ENCODE measurements around the gene PSMF1. TPM values are rescaled to one million over a fixed set of nuclear protein-coding genes. Genes with fewer than 3 reads are reported as not detected.

The PSMF1 gene
- total and polyA plus RNA-seq, 9 of the 15 experiments (the other 6 are each of a cell fraction or from before 2014, with no cell fraction given) = 8.5 to 192 (median 33.2) TPM

DNA sequence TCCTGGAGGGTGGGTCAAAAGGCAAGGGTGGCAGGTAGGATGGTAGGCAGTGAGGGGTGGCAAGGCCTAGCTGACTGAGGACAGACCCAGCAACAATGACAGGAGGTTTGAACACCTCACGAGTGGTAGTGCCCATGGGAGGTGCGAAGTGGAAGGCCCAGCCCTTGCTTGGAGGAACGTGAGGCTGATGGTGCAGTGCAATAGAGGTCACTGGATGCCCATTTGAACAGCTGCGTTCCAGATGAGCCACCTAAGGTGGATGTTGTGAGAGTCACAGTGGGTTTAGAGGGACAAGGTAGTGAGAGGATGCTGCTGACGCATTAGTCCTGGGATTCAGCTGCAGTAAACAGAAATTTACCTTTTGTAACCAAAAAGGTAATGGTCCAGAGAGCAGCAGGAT lies 50.8 kb downstream of the PSMF1 start:
- 88% methylated on average over 4 of the region's 5 CpGs for WGBS (ENCODE audit: insufficient coverage, low coverage, missing lambda C conversion rate)
- Histone ChIP-seq H3K36me3 (ENCODE audit: control insufficient read depth, insufficient read depth, low read length) (peaks cover 55% of the 10 kb centered on the region; the same call in 2 of the 3 replicates), H3K4me3 (no peak overlapping the region), H3K27me3 (ENCODE audit: control insufficient read depth in 2 of 2, insufficient read depth in 2 of 2, low read length in 2 of 2) (no peaks in the 10 kb centered on the region), H3K9ac (ENCODE audit: insufficient read depth in 1 of 2, low read depth in 2 of 2, low read length in 2 of 2) (no peak overlapping the region), H3K27ac (ENCODE audit: extremely low read depth, low read depth, low read length) (no peak overlapping the region), H3K9me1 (ENCODE audit: control insufficient read depth, insufficient read depth, low read length) (peaks cover 3% of the 10 kb centered on the region), H3K79me2 (ENCODE audit: control insufficient read depth, insufficient read depth, low read length) (no peaks in the 10 kb centered on the region), H4K20me1 (replicated peaks; ENCODE audit: control insufficient read depth, insufficient read depth, low read length) (peaks cover 6% of the 10 kb centered on the region; the same call in 1 of the 2 replicates), H3K4me1 (replicated peaks in 1 of 2; ENCODE audit: control insufficient read depth in 2 of 2, insufficient read depth in 2 of 2, low read length in 2 of 2) (peaks cover 5 to 6% of the 10 kb centered on the region in 2 experiments; a peak in 3 of 5 replicates), H3K4me2 (ENCODE audit: insufficient read depth, low read length) (no peak overlapping the region), H3K9me3 (replicated peaks; ENCODE audit: control insufficient read depth, insufficient read depth, low read depth, low read length) (no peaks in the 10 kb centered on the region), H2AFZ (ENCODE audit: low read depth, low read length) (no peak overlapping the region)
- ChIA-PET POLR2A (no interaction called here), CTCF (ENCODE audit: low intra/inter-chr PET ratio) (no interaction called here)
- in situ Hi-C loops (cut with MboI) (no loop called here), intact Hi-C loops (cut with micrococcal nuclease) (no loop called here)
- ATAC-seq (no peak), FAIRE-seq (no peak), DNase-seq (ENCODE audit: extremely low read depth in 1 of 4, low spot score in 3 of 4) (no peak)
- BruUV-seq (replicated peaks) = no TSS peak
- TF ChIP-seq GABPA (tag; conservative IDR thresholded peaks at IDR 0.05; ENCODE audit: low read depth) (no peak), ZKSCAN8 (CRISPR knock-in tag; IDR thresholded peaks at IDR 0.05) (no peak), MAZ (CRISPR knock-in tag; conservative IDR thresholded peaks at IDR 0.05 in 1 of 2, IDR thresholded peaks at IDR 0.05 in 1 of 2) (no peak), ZC3H8 (IDR thresholded peaks at IDR 0.05) (no peak), PHTF2 (CRISPR knock-in tag; IDR thresholded peaks at IDR 0.05) (no peak), POU5F1 (IDR thresholded peaks at IDR 0.05; ENCODE audit: borderline replicate concordance, low read depth, low read length, partially characterized antibody) (no peak), PHB (CRISPR knock-in tag; IDR thresholded peaks at IDR 0.05) (no peak), ETS2 (tag; IDR thresholded peaks at IDR 0.05; ENCODE audit: borderline replicate concordance, poor library complexity, severe bottlenecking) (no peak), COPS2 (conservative IDR thresholded peaks at IDR 0.05) (no peak), PHF20 (IDR thresholded peaks at IDR 0.05; ENCODE audit: partially characterized antibody) (no peak), CLOCK (CRISPR knock-in tag; IDR thresholded peaks at IDR 0.05; ENCODE audit: borderline replicate concordance) (no peak), ZNF699 (CRISPR knock-in tag; IDR thresholded peaks at IDR 0.05; ENCODE audit: insufficient replicate concordance) (no peak), BRD4 (IDR thresholded peaks at IDR 0.05) (no peak), ARHGAP35 (IDR thresholded peaks at IDR 0.05; ENCODE audit: partially characterized antibody) (no peak), ZNF133 (CRISPR knock-in tag; IDR thresholded peaks at IDR 0.05) (no peak), MXI1 (IDR thresholded peaks at IDR 0.05; ENCODE audit: low read depth, low read length) (no peak), ZNF584 (CRISPR knock-in tag; IDR thresholded peaks at IDR 0.05; ENCODE audit: low read depth) (no peak)
- TF ChIP-seq, protein P1, sequence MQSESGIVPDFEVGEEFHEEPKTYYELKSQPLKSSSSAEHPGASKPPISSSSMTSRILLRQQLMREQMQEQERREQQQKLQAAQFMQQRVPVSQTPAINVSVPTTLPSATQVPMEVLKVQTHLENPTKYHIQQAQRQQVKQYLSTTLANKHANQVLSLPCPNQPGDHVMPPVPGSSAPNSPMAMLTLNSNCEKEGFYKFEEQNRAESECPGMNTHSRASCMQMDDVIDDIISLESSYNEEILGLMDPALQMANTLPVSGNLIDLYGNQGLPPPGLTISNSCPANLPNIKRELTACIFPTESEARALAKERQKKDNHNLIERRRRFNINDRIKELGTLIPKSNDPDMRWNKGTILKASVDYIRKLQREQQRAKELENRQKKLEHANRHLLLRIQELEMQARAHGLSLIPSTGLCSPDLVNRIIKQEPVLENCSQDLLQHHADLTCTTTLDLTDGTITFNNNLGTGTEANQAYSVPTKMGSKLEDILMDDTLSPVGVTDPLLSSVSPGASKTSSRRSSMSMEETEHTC (IDR thresholded peaks at IDR 0.05) = no peak
